Fibroblast of lung (primary cell): ENCODE results near the gene COG8. TPM values are rescaled to one million over a fixed set of nuclear protein-coding genes. Genes with fewer than 3 reads are reported as not detected.
"Not testable (repeated sequence)": the region's sequence is repeated elsewhere in the genome, so short reads cannot be mapped to it uniquely, and the experiment has no call there.

Experiments used
- DNase-seq, 2 donors: peaks; one replicate each; pipeline versions ENCODE4 v3.0.0 to v3.0.0-alpha.2; 2010; ENCODE audit warnings: low read depth in 2 of 2
- H2AFZ ChIP-seq: 2 replicates; pipeline ENCODE4 v1.5.1; 2012; ENCODE audit warnings: low read length, control low read depth, inconsistent platforms
- H3K27ac ChIP-seq: 2 replicates; pipeline ENCODE4 v1.5.1; 2011; ENCODE audit warnings: low read length, control low read depth; ENCODE audit not compliant: insufficient read depth
- H3K27me3 ChIP-seq: 2 replicates; pipeline ENCODE4 v1.5.1; 2011; ENCODE audit warnings: mild to moderate bottlenecking, low read length; ENCODE audit not compliant: control insufficient read depth, insufficient read depth
- H3K36me3 ChIP-seq: 2 replicates; pipeline ENCODE4 v1.5.1; 2011; ENCODE audit warnings: low read length; ENCODE audit not compliant: control insufficient read depth, insufficient read depth
- H3K4me1 ChIP-seq: 2 replicates; pipeline ENCODE4 v1.5.1; 2011; ENCODE audit warnings: low read length; ENCODE audit not compliant: control insufficient read depth, insufficient read depth; ENCODE audit errors: extremely low read depth
- H3K4me2 ChIP-seq: 2 replicates; pipeline ENCODE4 v1.5.1; 2011; ENCODE audit warnings: low read length, control low read depth; ENCODE audit not compliant: insufficient read depth; ENCODE audit errors: extremely low read depth
- H3K4me3 ChIP-seq, 4 experiments: fragments of 200-600 bp in 1 of 4; sonication (generic) in 1 of 4; replicated peaks in 1 of 4; 2 replicates each; pipeline ENCODE4 v1.5.1; 2011 to 2016; ENCODE audit warnings: low read length in 4 of 4, low read depth in 3 of 4, mild to moderate bottlenecking in 3 of 4, control low read depth in 2 of 4, inconsistent platforms in 1 of 4, mixed read lengths in 1 of 4; ENCODE audit not compliant: insufficient read depth in 1 of 4; ENCODE audit errors: control extremely low read depth in 1 of 4
- H3K79me2 ChIP-seq: 2 replicates; pipeline ENCODE4 v1.5.1; 2012; ENCODE audit warnings: mild to moderate bottlenecking, low read length, inconsistent platforms; ENCODE audit not compliant: control insufficient read depth, insufficient read depth
- H3K9ac ChIP-seq: 2 replicates; pipeline ENCODE4 v1.5.1; 2011; ENCODE audit warnings: mild to moderate bottlenecking, low read length, control low read depth; ENCODE audit not compliant: insufficient read depth
- H3K9me3 ChIP-seq: 2 replicates; pipeline ENCODE4 v1.5.1; 2012; ENCODE audit warnings: low read depth, low read length; ENCODE audit not compliant: control insufficient read depth, insufficient read depth
- H4K20me1 ChIP-seq: 2 replicates; pipeline ENCODE4 v1.5.1; 2011; ENCODE audit warnings: low read length; ENCODE audit not compliant: control insufficient read depth, insufficient read depth; ENCODE audit errors: extremely low read depth
- CTCF ChIP-seq, 2 donors: IDR thresholded peaks in 1 of 2; conservative IDR thresholded peaks in 1 of 2; 1 replicate in 1 of 2; 2 replicates in 1 of 2; pipeline ENCODE4 v1.5.1; 2011 to 2012; ENCODE audit warnings: low read length in 2 of 2, control low read depth in 1 of 2, inconsistent platforms in 1 of 2, low read depth in 1 of 2, mild to moderate bottlenecking in 1 of 2
- EZH2 ChIP-seq: IDR thresholded peaks from 2 replicates; pipeline ENCODE4 v1.5.1; 2012; ENCODE audit warnings: low read length, control low read depth, mild to moderate bottlenecking; ENCODE audit errors: missing control alignments
- polyA plus RNA-seq, 2 donors: library from polyadenylated mRNA; depleted of rRNA in 1 of 2; stranded (reverse) in 1 of 2; unstranded in 1 of 2; fragments of >200 nt; gene quantifications; 2 replicates each; pipeline ENCODE4 v1.2.1, GENCODE V29; 2011 to 2012; ENCODE audit warnings: missing spikeins in 1 of 2
- total RNA-seq: library from RNA; depleted of rRNA; stranded (reverse); fragments of >200 nt; gene quantifications from 2 replicates; pipeline ENCODE4 v1.2.1, GENCODE V29; 2014

The COG8 gene
- total and polyA plus RNA-seq, 2 donors (not counting 1 experiment from before 2014, with no cell fraction given) = 20.0 to 29.2 TPM

- Histone ChIP-seq H3K4me2 (no peak overlapping the region), H3K4me1 (no peaks in the 10 kb centered on the region), H3K9me3 (no peaks in the 10 kb centered on the region), H3K27me3 (no peaks in the 10 kb centered on the region), H2AFZ (no peak overlapping the region), H3K27ac (no peak overlapping the region), H3K36me3 (peaks cover 14% of the 10 kb centered on the region), H4K20me1 (no peaks in the 10 kb centered on the region), H3K9ac (no peak overlapping the region), H3K79me2 (no peaks in the 10 kb centered on the region), H3K4me3 (no peak overlapping the region)
- no peak for TF ChIP-seq CTCF (conservative IDR thresholded peaks at IDR 0.05 in 1 of 2, IDR thresholded peaks at IDR 0.05 in 1 of 2; ENCODE audit: low read depth in 1 of 2, low read length in 2 of 2)
- TF ChIP-seq EZH2 = no peak
- no peak for DNase-seq
Measured at GRCh38 chr16:69364088-69364487, 24.7 kb upstream of the COG8 start.

- no peak overlapping the region for H3K9ac ChIP-seq
- H3K27me3 ChIP-seq = no peaks in the 10 kb centered on the region
- H4K20me1 ChIP-seq = no peaks in the 10 kb centered on the region
- no peaks in the 10 kb centered on the region for H3K9me3 ChIP-seq
- H3K4me2 ChIP-seq = no peak overlapping the region
- H3K4me3 ChIP-seq = no peak overlapping the region
- no peaks in the 10 kb centered on the region for H3K79me2 ChIP-seq
- no peaks in the 10 kb centered on the region for H3K4me1 ChIP-seq
- no peak overlapping the region for H2AFZ ChIP-seq
- DNase-seq = no peak
- TF ChIP-seq EZH2 (no peak), CTCF (conservative IDR thresholded peaks at IDR 0.05 in 1 of 2, IDR thresholded peaks at IDR 0.05 in 1 of 2; ENCODE audit: low read depth in 1 of 2, low read length in 2 of 2) (no peak)
- H3K36me3 ChIP-seq = peaks cover 14% of the 10 kb centered on the region
- no peak overlapping the region for H3K27ac ChIP-seq
Measured at GRCh38 chr16:69363281-69363717, 23.9 kb upstream of the COG8 start.

- H3K4me3 ChIP-seq, H3K27ac ChIP-seq: not testable (repeated sequence)
Measured at GRCh38 chr16:69360070-69360469, 20.7 kb upstream of the COG8 start.

More at GRCh38 chr16:69360070-69360469, 20.7 kb upstream of the COG8 start:
- H3K9me3 ChIP-seq, H3K36me3 ChIP-seq, H3K27me3 ChIP-seq, H3K4me2 ChIP-seq, H3K4me1 ChIP-seq, H2AFZ ChIP-seq, DNase-seq, H3K9ac ChIP-seq, H3K79me2 ChIP-seq, H4K20me1 ChIP-seq: not testable (repeated sequence)
